ENCODE results near the gene C1orf21.

- TF ChIP-seq POLR2A (IDR thresholded peaks at IDR 0.05) (no peak), CTCF (IDR thresholded peaks at IDR 0.05) (no peak)
Measured at GRCh38 chr1:184510110-184510509, 123.3 kb downstream of the C1orf21 start.

Data from Peyer's patch (tissue), 4 donors.